BLaER1 treated with 17β-estradiol and CSF1 and Interleukin-3, amounts not matched to agents 10 nM and 100 nM (cell line): ENCODE measurements around the gene MRPL4.

Experiments
- H3K27ac ChIP-seq, 11 experiments: shearing (Covaris generic); formaldehyde crosslinking; 2 replicates each; pipeline ENCODE4 v1.8.1; 2022
- H3K27me3 ChIP-seq, 11 experiments: shearing (Covaris generic); formaldehyde crosslinking; 2 replicates each; pipeline ENCODE4 v1.8.1; 2022
- H3K36me3 ChIP-seq, 11 experiments: shearing (Covaris generic); formaldehyde crosslinking; 2 replicates each; pipeline ENCODE4 v1.8.1; 2022
- H3K4me1 ChIP-seq, 10 experiments: shearing (Covaris generic); formaldehyde crosslinking; 2 replicates each; pipeline ENCODE4 v1.8.1; 2022
- H3K4me2 ChIP-seq, 11 experiments: shearing (Covaris generic); formaldehyde crosslinking; 2 replicates each; pipeline ENCODE4 v1.8.1; 2022
- H3K4me3 ChIP-seq, 10 experiments: shearing (Covaris generic); formaldehyde crosslinking; 2 replicates each; pipeline ENCODE4 v1.8.1; 2022
- H3K9ac ChIP-seq, 11 experiments: shearing (Covaris generic); formaldehyde crosslinking; 2 replicates each; pipeline ENCODE4 v1.8.1; 2022
- H3K9me3 ChIP-seq, 11 experiments: shearing (Covaris generic); formaldehyde crosslinking; replicated peaks in 1 of 11; 2 replicates each; pipeline ENCODE4 v1.8.1; 2022
- H4K20me1 ChIP-seq, 11 experiments: shearing (Covaris generic); formaldehyde crosslinking; 2 replicates each; pipeline ENCODE4 v1.8.1; 2022
- Cebpa-rat ChIP-seq, 11 experiments: shearing (Covaris generic); IDR thresholded peaks; 2 replicates each; pipeline ENCODE4 v1.8.1; 2022

Gene MRPL4

GRCh38 chr19:10259162-10259905 lies 7.3 kb downstream of the MRPL4 start:
- Histone ChIP-seq H3K4me2 (no peak overlapping the region), H4K20me1 (peaks cover 0 to 54% (median 28%) of the 10 kb centered on the region in 11 experiments; a peak in 17 of 22 replicates), H3K27ac (no peak overlapping the region), H3K27me3 (no peaks in the 10 kb centered on the region), H3K9ac (0 out of 22 replicates have a peak overlapping the region, but pooled peaks of 2 of the 11 experiments have one; percentile 5 to 18), H3K36me3 (peaks cover 48 to 60% (median 53%) of the 10 kb centered on the region in 11 experiments), H3K4me3 (no peak overlapping the region), H3K4me1 (peaks cover 0 to 28% (median 15%) of the 10 kb centered on the region in 10 experiments; a peak in 13 of 20 replicates), H3K9me3 (no peaks in the 10 kb centered on the region)
- no peak for TF ChIP-seq Cebpa-rat (IDR thresholded peaks at IDR 0.05)

GRCh38 chr19:10260141-10260584 lies 8.1 kb downstream of the MRPL4 start:
- peaks cover 0 to 25% (median 14%) of the 10 kb centered on the region in 10 experiments; a peak in 14 of 20 replicates for H3K4me1 ChIP-seq
- H3K9me3 ChIP-seq: no peaks in the 10 kb centered on the region
- H4K20me1 ChIP-seq: peaks cover 0 to 46% (median 23%) of the 10 kb centered on the region in 11 experiments; a peak in 17 of 22 replicates
- no peak for TF ChIP-seq Cebpa-rat (IDR thresholded peaks at IDR 0.05)
- no peaks in the 10 kb centered on the region for H3K27me3 ChIP-seq
- peak overlapping the region in 3 of 11 experiments; percentile 5 to 32 (median 18); a peak in 1 of 22 replicates for H3K9ac ChIP-seq
- H3K4me2 ChIP-seq: no peak overlapping the region
- H3K36me3 ChIP-seq: peaks cover 40 to 51% (median 45%) of the 10 kb centered on the region in 11 experiments
- no peak overlapping the region for H3K4me3 ChIP-seq
- H3K27ac ChIP-seq: no peak overlapping the region

DNA sequence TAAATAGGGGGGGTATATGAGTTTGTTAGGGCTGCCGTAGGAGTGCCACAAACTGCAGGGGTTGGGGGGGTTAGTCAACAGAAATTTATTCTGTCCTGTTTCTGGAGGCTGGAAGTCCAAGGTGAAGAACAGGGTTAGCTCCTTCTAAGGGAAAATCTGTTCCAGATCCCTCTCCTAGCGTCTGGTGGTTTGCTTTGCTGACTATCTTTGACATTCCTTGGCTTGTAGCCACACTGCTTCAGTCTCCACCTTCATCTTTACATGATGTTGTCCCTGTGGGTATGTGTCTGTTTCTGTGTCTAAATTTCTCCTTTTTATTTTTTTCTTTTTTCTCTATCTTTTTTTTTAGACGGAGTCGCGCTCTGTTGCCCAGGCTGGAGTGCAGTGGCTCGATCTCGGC lies 10.8 kb downstream of the MRPL4 start:
- no peaks in the 10 kb centered on the region for H3K27me3 ChIP-seq
- no peaks in the 10 kb centered on the region for H3K9me3 ChIP-seq
- peaks cover 0 to 33% (median 15%) of the 10 kb centered on the region in 10 experiments; a peak in 16 of 20 replicates for H3K4me1 ChIP-seq
- no peak overlapping the region for H3K27ac ChIP-seq
- no peak overlapping the region for H3K9ac ChIP-seq
- no peak for TF ChIP-seq Cebpa-rat (IDR thresholded peaks at IDR 0.05)
- H3K4me2 ChIP-seq: 0 out of 22 replicates have a peak overlapping the region, but pooled peaks of 1 of the 11 experiments have one; percentile 1
- no peak overlapping the region for H3K4me3 ChIP-seq
- H3K36me3 ChIP-seq: peaks cover 16 to 26% (median 21%) of the 10 kb centered on the region in 11 experiments
- peaks cover 0 to 22% (median 14%) of the 10 kb centered on the region in 11 experiments; a peak in 17 of 22 replicates for H4K20me1 ChIP-seq

DNA sequence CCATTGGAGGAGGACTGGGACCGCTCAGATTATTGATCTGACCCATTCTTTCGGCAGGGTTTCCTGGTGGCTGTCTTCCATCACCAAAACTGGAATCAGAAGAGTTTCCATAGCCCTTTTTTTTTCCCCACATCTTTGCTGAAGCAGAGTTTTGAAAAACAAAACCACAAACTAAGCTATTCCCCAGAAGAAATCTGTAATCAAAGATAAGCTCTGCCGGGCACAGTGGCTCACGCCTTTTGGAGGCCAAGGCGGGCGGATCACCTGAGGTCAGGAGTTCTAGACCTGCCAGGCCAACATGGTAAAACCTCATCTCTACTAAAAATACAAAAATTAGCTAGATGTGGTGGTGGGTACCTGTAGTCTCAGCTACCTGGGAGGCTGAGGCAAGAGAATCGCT lies 14.7 kb downstream of the MRPL4 start:
- Histone ChIP-seq H3K4me1 (peaks cover 22 to 44% (median 29%) of the 10 kb centered on the region in 10 experiments), H3K36me3 (0 out of 22 replicates have a peak, but pooled peaks cover 0 to 1% (median 0%) of the 10 kb centered on the region in 11 experiments)
- TF ChIP-seq Cebpa-rat (IDR thresholded peaks at IDR 0.05): no peak

GRCh38 chr19:10268071-10268470 lies 16.1 kb downstream of the MRPL4 start:
- Histone ChIP-seq H3K9me3 (no peaks in the 10 kb centered on the region), H4K20me1 (peaks cover 0 to 19% (median 0%) of the 10 kb centered on the region in 11 experiments; a peak in 7 of 22 replicates), H3K36me3 (peaks cover 0 to 14% (median 0%) of the 10 kb centered on the region in 11 experiments; a peak in 5 of 22 replicates), H3K4me1 (peaks cover 29 to 46% (median 35%) of the 10 kb centered on the region in 10 experiments), H3K4me2 (peak overlapping the region in 5 of 11 experiments; percentile 24 to 97 (median 89); a peak in 10 of 22 replicates), H3K9ac (peak overlapping the region in 4 of 11 experiments; percentile 20 to 64 (median 48); a peak in 8 of 22 replicates), H3K4me3 (no peak overlapping the region), H3K27me3 (no peaks in the 10 kb centered on the region), H3K27ac (peak overlapping the region in 4 of 11 experiments; percentile 14 to 30 (median 22); a peak in 4 of 22 replicates)
- no peak for TF ChIP-seq Cebpa-rat (IDR thresholded peaks at IDR 0.05)

More for the DNA sequence above, 14.7 kb downstream of the MRPL4 start:
- Histone ChIP-seq H3K4me3 (no peak overlapping the region), H3K9me3 (no peaks in the 10 kb centered on the region), H3K4me2 (no peak overlapping the region), H3K27ac (no peak overlapping the region), H3K27me3 (no peaks in the 10 kb centered on the region), H3K9ac (no peak overlapping the region), H4K20me1 (peaks cover 0 to 6% (median 0%) of the 10 kb centered on the region in 11 experiments; a peak in 5 of 22 replicates)

DNA sequence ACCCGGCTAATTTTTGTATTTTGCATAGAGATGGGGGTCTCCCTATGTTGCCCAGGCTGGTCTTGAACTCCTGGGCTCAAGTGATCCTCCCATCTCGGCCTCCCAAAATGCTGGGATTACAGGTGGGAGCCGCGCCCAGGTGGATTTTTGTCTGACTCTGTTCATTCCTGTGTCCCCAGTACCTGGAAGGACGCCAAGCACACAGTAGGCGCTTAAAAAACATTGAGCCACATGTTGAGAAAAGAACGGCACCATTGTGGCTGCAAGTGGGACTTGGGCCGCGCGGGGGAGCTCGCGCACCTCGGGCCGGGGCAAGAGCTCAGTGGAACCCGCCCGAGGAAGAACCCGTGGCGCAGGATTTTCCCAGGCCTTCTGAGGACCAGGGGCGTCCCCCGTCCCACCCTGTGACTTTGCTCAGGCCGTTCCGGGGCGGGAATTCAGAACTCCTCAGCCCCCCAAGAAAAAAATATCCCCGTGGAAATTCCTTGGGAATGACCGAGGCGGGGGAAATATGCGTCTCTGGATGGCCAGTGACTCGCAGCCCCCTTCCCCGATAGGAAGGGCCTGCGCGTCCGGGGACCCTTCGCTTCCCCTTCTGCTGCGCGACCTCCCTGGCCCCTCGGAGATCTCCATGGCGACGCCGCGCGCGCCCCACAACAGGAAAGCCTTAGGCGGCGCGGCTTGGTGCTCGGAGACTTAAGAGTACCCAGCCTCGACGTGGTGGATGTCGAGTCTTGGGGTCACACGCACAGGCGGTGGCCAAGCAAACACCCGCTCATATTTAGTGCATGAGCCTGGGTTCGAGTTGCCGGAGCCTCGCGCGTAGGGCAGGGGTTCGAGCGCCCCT lies 17.5 kb downstream of the MRPL4 start:
- Histone ChIP-seq H3K27ac (peak overlapping the region; percentile 66 to 99 (median 86)), H3K9ac (peak overlapping the region; percentile 70 to 96 (median 79)), H3K36me3 (peaks cover 0 to 28% (median 4%) of the 10 kb centered on the region in 11 experiments; a peak in 14 of 22 replicates), H3K4me1 (peaks cover 28 to 61% (median 42%) of the 10 kb centered on the region in 10 experiments), H3K4me3 (peak overlapping the region; percentile 52 to 81 (median 62)), H3K9me3 (no peaks in the 10 kb centered on the region), H3K4me2 (peak overlapping the region; percentile 83 to 98 (median 93)), H4K20me1 (peaks cover 0 to 34% (median 0%) of the 10 kb centered on the region in 11 experiments; a peak in 9 of 22 replicates), H3K27me3 (no peaks in the 10 kb centered on the region)
- no peak for TF ChIP-seq Cebpa-rat (IDR thresholded peaks at IDR 0.05)

DNA sequence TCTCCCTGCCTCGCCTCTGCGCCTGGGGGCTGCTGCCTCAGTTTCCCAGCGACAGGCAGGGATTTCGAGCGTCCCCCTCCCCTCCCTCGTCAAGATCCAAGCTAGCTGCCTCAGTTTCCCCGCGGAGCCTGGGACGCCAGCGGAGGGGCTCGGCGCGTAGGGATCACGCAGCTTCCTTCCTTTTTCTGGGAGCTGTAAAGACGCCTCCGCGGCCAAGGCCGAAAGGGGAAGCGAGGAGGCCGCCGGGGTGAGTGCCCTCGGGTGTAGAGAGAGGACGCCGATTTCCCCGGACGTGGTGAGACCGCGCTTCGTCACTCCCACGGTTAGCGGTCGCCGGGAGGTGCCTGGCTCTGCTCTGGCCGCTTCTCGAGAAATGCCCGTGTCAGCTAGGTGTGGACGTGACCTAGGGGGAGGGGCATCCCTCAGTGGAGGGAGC lies 18.2 kb downstream of the MRPL4 start:
- no peak for TF ChIP-seq Cebpa-rat (IDR thresholded peaks at IDR 0.05)
- peak overlapping the region; percentile 52 to 81 (median 62) for H3K4me3 ChIP-seq
- H3K27ac ChIP-seq: peak overlapping the region; percentile 66 to 99 (median 86)

More for the DNA sequence above, 18.2 kb downstream of the MRPL4 start:
- peaks cover 28 to 67% (median 43%) of the 10 kb centered on the region in 10 experiments for H3K4me1 ChIP-seq
- no peaks in the 10 kb centered on the region for H3K27me3 ChIP-seq
- no peaks in the 10 kb centered on the region for H3K9me3 ChIP-seq
- peak overlapping the region; percentile 83 to 98 (median 93) for H3K4me2 ChIP-seq
- H3K9ac ChIP-seq: peak overlapping the region; percentile 70 to 96 (median 79)
- H3K36me3 ChIP-seq: peaks cover 5 to 34% (median 11%) of the 10 kb centered on the region in 11 experiments; a peak in 18 of 22 replicates
- peaks cover 0 to 41% (median 5%) of the 10 kb centered on the region in 11 experiments; a peak in 9 of 22 replicates for H4K20me1 ChIP-seq
